Panc1 (cell line): Measurements from ENCODE around the gene SLC30A7.

Source experiments
- CTCF ChIP-seq: fragments of 450-650 bp; IDR thresholded peaks from 2 replicates; pipeline ENCODE4 v1.5.1; 2017; ENCODE audit warnings: mild to moderate bottlenecking
- SIN3A ChIP-seq: IDR thresholded peaks from 2 replicates; pipeline ENCODE4 v1.6.1; 2012; ENCODE audit warnings: low read depth, mild to moderate bottlenecking, low read length, moderate library complexity, borderline replicate concordance; ENCODE audit not compliant: insufficient read depth

- TF ChIP-seq CTCF (no peak), SIN3A (no peak)
These were observed 58.3 kb downstream of the SLC30A7 start for GRCh38 chr1:100953960-100954730.
